ENCODE measurements around the gene DUSP7.

The DUSP7 gene

DNA sequence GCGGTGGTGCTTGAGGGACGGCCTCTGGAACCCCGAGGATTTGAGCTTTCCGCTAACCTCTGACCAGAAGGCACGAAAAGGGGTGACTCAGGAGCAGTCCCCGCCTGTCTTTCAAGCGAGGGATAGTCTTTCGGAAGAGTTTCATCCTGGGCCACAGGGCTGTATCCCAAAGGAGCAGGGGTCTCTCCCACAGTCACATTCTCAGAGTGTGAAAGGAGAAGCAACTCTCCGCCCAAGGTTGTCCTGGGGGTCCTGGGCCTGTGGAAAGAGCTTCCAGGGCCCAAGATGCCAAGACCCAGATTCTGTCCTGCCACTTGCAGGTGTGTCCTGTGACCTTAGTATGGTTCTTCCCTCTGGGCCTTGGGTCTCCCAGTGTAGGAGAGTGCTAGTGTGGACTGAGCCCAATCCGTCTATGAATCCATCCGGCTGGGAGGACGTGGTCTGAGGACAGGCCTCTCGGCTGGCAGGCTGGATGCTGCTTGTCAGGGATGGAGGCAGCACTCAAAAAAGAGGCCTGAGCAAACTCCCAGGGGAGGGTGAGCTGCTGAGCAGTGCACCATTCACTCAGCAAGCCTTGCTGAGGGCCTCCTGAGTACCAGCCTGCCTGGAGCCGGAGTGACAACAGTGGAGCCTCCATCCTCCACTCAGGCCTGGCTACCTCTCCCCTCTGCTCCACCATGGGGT lies 1.6 kb upstream of the DUSP7 start:
- TF ChIP-seq, protein P1, sequence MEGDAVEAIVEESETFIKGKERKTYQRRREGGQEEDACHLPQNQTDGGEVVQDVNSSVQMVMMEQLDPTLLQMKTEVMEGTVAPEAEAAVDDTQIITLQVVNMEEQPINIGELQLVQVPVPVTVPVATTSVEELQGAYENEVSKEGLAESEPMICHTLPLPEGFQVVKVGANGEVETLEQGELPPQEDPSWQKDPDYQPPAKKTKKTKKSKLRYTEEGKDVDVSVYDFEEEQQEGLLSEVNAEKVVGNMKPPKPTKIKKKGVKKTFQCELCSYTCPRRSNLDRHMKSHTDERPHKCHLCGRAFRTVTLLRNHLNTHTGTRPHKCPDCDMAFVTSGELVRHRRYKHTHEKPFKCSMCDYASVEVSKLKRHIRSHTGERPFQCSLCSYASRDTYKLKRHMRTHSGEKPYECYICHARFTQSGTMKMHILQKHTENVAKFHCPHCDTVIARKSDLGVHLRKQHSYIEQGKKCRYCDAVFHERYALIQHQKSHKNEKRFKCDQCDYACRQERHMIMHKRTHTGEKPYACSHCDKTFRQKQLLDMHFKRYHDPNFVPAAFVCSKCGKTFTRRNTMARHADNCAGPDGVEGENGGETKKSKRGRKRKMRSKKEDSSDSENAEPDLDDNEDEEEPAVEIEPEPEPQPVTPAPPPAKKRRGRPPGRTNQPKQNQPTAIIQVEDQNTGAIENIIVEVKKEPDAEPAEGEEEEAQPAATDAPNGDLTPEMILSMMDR (IDR thresholded peaks at IDR 0.05; ENCODE audit: low read depth, low read length): no peak
- peak overlapping the region; percentile 77 for H3K27ac ChIP-seq

DNA sequence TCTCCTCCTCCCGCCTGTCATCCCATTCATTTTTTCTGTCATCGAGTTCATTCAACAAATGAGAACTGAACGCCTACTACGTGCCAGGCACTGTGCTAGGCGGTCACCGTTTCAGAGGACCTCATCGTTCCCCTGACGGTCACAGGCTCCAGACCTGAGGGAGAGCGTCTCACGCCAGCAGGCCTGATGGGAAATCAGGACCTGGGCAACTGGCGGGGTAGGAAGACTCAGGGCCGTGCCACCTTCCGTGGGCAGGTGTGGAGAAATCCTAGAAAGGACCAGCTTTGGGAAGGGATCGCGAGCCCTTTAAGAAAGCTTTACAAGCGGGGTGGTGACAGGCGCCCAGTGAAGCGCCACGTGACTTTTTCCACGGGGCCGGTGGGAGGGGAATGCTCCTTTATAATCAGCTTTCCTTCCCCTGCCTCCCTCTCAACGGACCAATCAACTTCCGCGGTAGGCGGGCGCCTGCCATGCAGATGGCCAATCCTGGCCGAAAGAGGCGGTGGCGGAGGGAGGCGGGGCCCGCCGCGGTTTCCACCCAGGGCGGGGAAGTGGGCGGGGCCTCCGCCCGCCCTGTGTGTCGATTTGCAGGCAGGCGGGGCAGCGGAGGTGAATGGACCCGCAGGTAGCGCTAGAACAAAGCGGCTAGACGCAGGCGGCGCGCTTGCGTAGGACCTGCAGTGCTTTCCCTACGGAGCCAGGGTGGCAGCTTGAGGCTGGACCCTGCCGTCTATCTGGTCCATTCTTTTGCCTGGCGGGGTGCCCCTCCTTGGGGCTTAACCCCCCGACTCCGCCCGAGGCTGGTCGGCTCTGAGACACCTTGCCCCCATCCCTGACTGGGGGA lies 819 bp upstream of the DUSP7 start:
- DNase-seq: peak; percentile 99
- TF ChIP-seq, protein P1 (IDR thresholded peaks at IDR 0.05; ENCODE audit: low read depth, low read length): 0 out of 2 replicates have a peak, but pooled peaks have one; percentile 16
- H3K9me3 ChIP-seq (ENCODE audit: severe bottlenecking): no peaks in the 10 kb centered on the region
- peaks cover 24% of the 10 kb centered on the region for H3K36me3 ChIP-seq
- H3K27me3 ChIP-seq (ENCODE audit: insufficient read depth, low read depth, severe bottlenecking): no peaks in the 10 kb centered on the region
- peak overlapping the region; percentile 77 for H3K27ac ChIP-seq
- peak overlapping the region; percentile 73 for H3K4me3 ChIP-seq (ENCODE audit: low read depth, low read length)

More for the DNA sequence above, 1.6 kb upstream of the DUSP7 start:
- Histone ChIP-seq H3K27me3 (ENCODE audit: insufficient read depth, low read depth, severe bottlenecking) (no peaks in the 10 kb centered on the region), H3K9me3 (ENCODE audit: severe bottlenecking) (no peaks in the 10 kb centered on the region), H3K4me3 (ENCODE audit: low read depth, low read length) (peak overlapping the region; percentile 33), H3K36me3 (peaks cover 17% of the 10 kb centered on the region)
- DNase-seq: no peak

DNA sequence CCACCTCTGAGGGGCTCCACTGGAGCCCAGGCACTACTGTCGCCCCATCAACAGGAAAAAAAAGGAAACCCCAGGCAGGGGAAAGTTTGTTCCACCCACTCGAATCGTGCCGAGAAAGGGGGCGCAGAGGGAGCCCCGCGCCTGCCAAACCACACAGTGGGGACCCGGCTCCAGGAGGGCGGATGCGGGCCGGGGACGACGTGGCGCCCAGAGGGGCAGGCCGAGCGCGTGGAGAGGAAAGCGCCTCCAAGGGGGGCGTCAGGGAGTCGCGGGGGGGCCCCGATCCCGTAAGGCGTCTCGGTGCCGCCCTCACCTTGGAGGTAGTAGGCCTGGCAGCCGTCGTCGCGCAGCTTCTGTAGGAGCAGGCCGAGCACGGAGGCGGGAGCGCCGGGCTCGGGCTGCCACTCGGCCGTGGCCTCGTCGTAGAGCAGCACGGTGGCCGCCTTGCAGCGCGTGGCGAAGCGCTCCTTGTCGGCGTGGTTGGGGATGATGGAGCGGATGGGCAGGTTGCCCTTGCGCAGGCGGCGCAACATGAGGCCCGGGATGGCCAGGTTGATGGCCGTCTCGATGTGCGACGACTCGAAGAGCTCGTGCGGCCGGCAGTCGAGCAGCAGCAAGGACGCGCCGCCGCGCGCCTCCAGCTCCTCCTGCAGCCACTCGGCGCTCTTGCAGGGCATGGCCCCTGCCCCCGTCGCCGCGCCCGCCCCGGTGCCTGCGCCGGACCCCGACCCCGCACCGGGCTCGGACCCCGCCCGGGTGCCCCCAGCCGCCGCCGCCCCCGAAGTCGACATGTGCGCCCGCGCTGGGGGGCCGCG lies 627 bp downstream of the DUSP7 start:
- H3K27me3 ChIP-seq (ENCODE audit: insufficient read depth, low read depth, severe bottlenecking): no peaks in the 10 kb centered on the region
- H3K27ac ChIP-seq: peak overlapping the region; percentile 64
- H3K4me3 ChIP-seq (ENCODE audit: low read depth, low read length): peak overlapping the region; percentile 73
- no peaks in the 10 kb centered on the region for H3K9me3 ChIP-seq (ENCODE audit: severe bottlenecking)
- DNase-seq: no peak
- TF ChIP-seq, protein P1 (IDR thresholded peaks at IDR 0.05; ENCODE audit: low read depth, low read length): peak; percentile 53
- H3K36me3 ChIP-seq: peaks cover 39% of the 10 kb centered on the region

DNA sequence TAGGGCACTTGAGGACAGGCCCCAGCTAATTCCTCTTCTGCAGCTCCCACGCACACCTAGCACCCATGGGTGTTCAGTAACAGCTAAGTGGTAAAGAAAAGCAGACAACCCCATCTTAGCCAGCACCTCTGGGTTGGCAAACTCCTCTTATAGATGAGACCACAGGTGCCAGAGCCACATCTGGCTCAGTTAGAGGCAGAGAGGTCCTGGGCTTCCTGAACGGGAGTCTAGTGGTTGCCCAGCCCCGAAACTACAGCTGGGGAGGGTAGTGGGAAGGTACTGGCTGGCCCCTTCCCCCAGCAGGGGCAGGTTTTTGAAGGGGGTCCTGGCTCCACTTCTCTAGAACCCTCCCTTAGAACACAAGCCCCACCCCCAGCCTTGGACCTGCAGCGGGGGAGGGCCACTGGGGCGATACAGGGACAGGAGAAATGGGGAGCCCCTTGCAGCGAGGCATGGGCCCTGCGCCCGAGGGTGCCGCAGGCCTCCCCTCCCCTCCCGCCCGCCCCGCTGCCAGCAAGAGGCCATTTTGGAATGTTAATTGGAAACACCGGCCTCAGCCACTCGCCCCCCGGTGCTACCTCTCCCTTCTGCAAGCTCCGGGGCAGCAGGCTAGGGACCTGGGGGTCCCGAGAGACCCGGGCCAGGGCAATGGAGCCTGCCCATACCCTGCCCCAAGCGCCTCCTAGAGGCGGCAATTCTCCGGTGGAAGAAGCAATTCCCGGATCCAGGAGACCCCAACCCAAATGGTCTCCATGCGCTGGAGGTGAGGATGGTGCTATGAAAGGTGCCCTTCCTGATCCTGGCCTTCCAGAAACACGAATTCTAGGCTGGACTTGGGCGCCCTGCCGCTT lies 1.5 kb downstream of the DUSP7 start:
- no peak for DNase-seq

More for the DNA sequence above, 1.5 kb downstream of the DUSP7 start:
- H3K9me3 ChIP-seq (ENCODE audit: severe bottlenecking): no peaks in the 10 kb centered on the region
- peaks cover 47% of the 10 kb centered on the region for H3K36me3 ChIP-seq
- TF ChIP-seq, protein P1 (IDR thresholded peaks at IDR 0.05; ENCODE audit: low read depth, low read length): peak; percentile 60
- peak overlapping the region; percentile 64 for H3K27ac ChIP-seq
- H3K4me3 ChIP-seq (ENCODE audit: low read depth, low read length): peak overlapping the region; percentile 73
- no peaks in the 10 kb centered on the region for H3K27me3 ChIP-seq (ENCODE audit: insufficient read depth, low read depth, severe bottlenecking)

Measured in WERI-Rb-1 (cell line).